ENCODE results near the gene GAREM1.

GRCh38 chr18:32337821-32338220 is 132.9 kb downstream of the GAREM1 start:
- TF ChIP-seq RAD21 (IDR thresholded peaks at IDR 0.05; ENCODE audit: low read length) (no peak), RCOR1 (IDR thresholded peaks at IDR 0.05; ENCODE audit: low read length) (no peak), IRF3 (IDR thresholded peaks at IDR 0.05; ENCODE audit: low read depth, low read length) (no peak), MAX (IDR thresholded peaks at IDR 0.05; ENCODE audit: low read depth) (no peak), CTCF (IDR thresholded peaks at IDR 0.05) (no peak), RFX5 (IDR thresholded peaks at IDR 0.05; ENCODE audit: low read length) (no peak), NFIC (IDR thresholded peaks at IDR 0.05; ENCODE audit: borderline replicate concordance) (no peak), YY1 (IDR thresholded peaks at IDR 0.05; ENCODE audit: low read depth) (no peak), SIN3A (IDR thresholded peaks at IDR 0.05; ENCODE audit: borderline replicate concordance, low read depth, low read length) (no peak), EZH2phosphoT487 (IDR thresholded peaks at IDR 0.05; ENCODE audit: borderline replicate concordance, low read depth) (no peak), FOXM1 (IDR thresholded peaks at IDR 0.05; ENCODE audit: low read depth) (no peak), GABPA (IDR thresholded peaks at IDR 0.05; ENCODE audit: low read depth) (no peak)
